Trophoblast cell (in vitro differentiated cells and primary cell): ENCODE measurements around the gene PAPPA.

Experiments
- DNase-seq, 2 donors: peaks; one replicate each; pipeline ENCODE4 v3.0.0-alpha.2; 2016
- H2AFZ ChIP-seq: 2 replicates; pipeline ENCODE4 v1.6.1; 2013; ENCODE audit warnings: low read length, moderate library complexity, mild to moderate bottlenecking; ENCODE audit not compliant: insufficient read depth, poor library complexity
- H2AK5ac ChIP-seq: 2 replicates; pipeline ENCODE4 v1.6.1; 2013; ENCODE audit warnings: mild to moderate bottlenecking, low read length
- H2BK120ac ChIP-seq: 2 replicates; pipeline ENCODE4 v1.6.1; 2013; ENCODE audit warnings: low read length, mild to moderate bottlenecking, moderate library complexity; ENCODE audit not compliant: insufficient read depth, poor library complexity
- H2BK12ac ChIP-seq: 2 replicates; pipeline ENCODE4 v1.6.1; 2013; ENCODE audit warnings: mild to moderate bottlenecking, low read length, moderate library complexity
- H2BK5ac ChIP-seq: 2 replicates; pipeline ENCODE4 v1.6.1; 2013; ENCODE audit warnings: low read length, low read depth, moderate library complexity, mild to moderate bottlenecking; ENCODE audit not compliant: poor library complexity
- H3K14ac ChIP-seq: 2 replicates; pipeline ENCODE4 v1.6.1; 2013; ENCODE audit warnings: mild to moderate bottlenecking, low read length
- H3K18ac ChIP-seq: 2 replicates; pipeline ENCODE4 v1.6.1; 2013; ENCODE audit warnings: mild to moderate bottlenecking, low read length
- H3K23ac ChIP-seq: 2 replicates; pipeline ENCODE4 v1.6.1; 2013; ENCODE audit warnings: low read length
- H3K27ac ChIP-seq: 2 replicates; pipeline ENCODE4 v1.5.1; 2013; ENCODE audit warnings: low read depth, mild to moderate bottlenecking, inconsistent platforms, low read length, moderate library complexity
- H3K27me3 ChIP-seq: 2 replicates; pipeline ENCODE4 v1.6.1; 2013; ENCODE audit warnings: inconsistent platforms, mild to moderate bottlenecking, low read length, moderate library complexity; ENCODE audit not compliant: insufficient read depth
- H3K36me3 ChIP-seq, 2 experiments: 1 replicate in 1 of 2; 2 replicates in 1 of 2; pipeline ENCODE4 v1.6.1; 2013; ENCODE audit warnings: low read length in 2 of 2, mild to moderate bottlenecking in 2 of 2, moderate library complexity in 1 of 2; ENCODE audit not compliant: insufficient read depth in 2 of 2, control insufficient read depth in 1 of 2
- H3K4ac ChIP-seq: 2 replicates; pipeline ENCODE4 v1.6.1; 2013; ENCODE audit warnings: low read depth, mild to moderate bottlenecking, low read length, moderate library complexity
- H3K4me1 ChIP-seq, 2 experiments: 1 replicate in 1 of 2; 2 replicates in 1 of 2; pipeline ENCODE4 v1.6.1; 2013; ENCODE audit warnings: low read length in 2 of 2, mild to moderate bottlenecking in 2 of 2, moderate library complexity in 1 of 2; ENCODE audit not compliant: insufficient read depth in 2 of 2, control insufficient read depth in 1 of 2
- H3K4me2 ChIP-seq: 2 replicates; pipeline ENCODE4 v1.6.1; 2013; ENCODE audit warnings: inconsistent platforms, mild to moderate bottlenecking, low read length, moderate library complexity
- H3K4me3 ChIP-seq: 2 replicates; pipeline ENCODE4 v1.5.1; 2013; ENCODE audit warnings: mild to moderate bottlenecking, low read depth, low read length, inconsistent platforms
- H3K79me1 ChIP-seq: one replicate; pipeline ENCODE4 v1.6.1; 2013; ENCODE audit warnings: low read length
- H3K79me2 ChIP-seq: 2 replicates; pipeline ENCODE4 v1.6.1; 2013; ENCODE audit warnings: low read length, mild to moderate bottlenecking; ENCODE audit not compliant: control insufficient read depth, insufficient read depth, poor library complexity
- H3K9ac ChIP-seq: 2 replicates; pipeline ENCODE4 v1.6.1; 2013; ENCODE audit warnings: mild to moderate bottlenecking, low read length
- H3K9me3 ChIP-seq: 2 replicates; pipeline ENCODE4 v1.6.1; 2013; ENCODE audit warnings: low read depth, mild to moderate bottlenecking, control low read depth, inconsistent platforms, low read length; ENCODE audit not compliant: insufficient read depth
- H4K12ac ChIP-seq: 2 replicates; pipeline ENCODE4 v1.6.1; 2013; ENCODE audit warnings: low read depth, mild to moderate bottlenecking, low read length, moderate library complexity
- H4K8ac ChIP-seq: 2 replicates; pipeline ENCODE4 v1.6.1; 2013; ENCODE audit warnings: low read depth, mild to moderate bottlenecking, low read length, moderate library complexity
- H4K91ac ChIP-seq: one replicate; pipeline ENCODE4 v1.6.1; 2013; ENCODE audit warnings: low read depth, mild to moderate bottlenecking, low read length, moderate library complexity
- WGBS: extraction: QIAGEN DNeasy Blood & Tissue Kit; methylation state at CpG from one replicate; pipeline ENCODE4 v1.1.7; 2013; ENCODE audit warnings: missing lambda C conversion rate; ENCODE audit not compliant: insufficient read length, insufficient coverage; ENCODE audit errors: extremely low coverage; 5-methylcytosine and 5-hydroxymethylcytosine counted together

The PAPPA gene

GRCh38 chr9:116372081-116372673, 218.6 kb downstream of the PAPPA start:
- peaks cover 3% of the 10 kb centered on the region for H3K9me3 ChIP-seq
- no peak overlapping the region for H3K4me2 ChIP-seq
- no peak overlapping the region for H3K4me3 ChIP-seq
- H2BK120ac ChIP-seq: no peak overlapping the region
- no peak overlapping the region for H3K23ac ChIP-seq
- no peak overlapping the region for H3K4ac ChIP-seq
- no peak for DNase-seq
- no peak overlapping the region for H4K12ac ChIP-seq
- H3K18ac ChIP-seq: no peak overlapping the region
- no peaks in the 10 kb centered on the region for H3K79me1 ChIP-seq
- no peak overlapping the region for H2AK5ac ChIP-seq
- no peaks in the 10 kb centered on the region for H3K79me2 ChIP-seq
- no peak overlapping the region for H3K27ac ChIP-seq
- H4K91ac ChIP-seq: no peak overlapping the region
- H2AFZ ChIP-seq: no peak overlapping the region
- H3K36me3 ChIP-seq: peaks cover 0 to 6% of the 10 kb centered on the region in 2 experiments
- no peak overlapping the region for H2BK5ac ChIP-seq
- no peak overlapping the region for H3K9ac ChIP-seq
- H4K8ac ChIP-seq: no peak overlapping the region
- H2BK12ac ChIP-seq: no peak overlapping the region
- no peaks in the 10 kb centered on the region for H3K27me3 ChIP-seq
- H3K14ac ChIP-seq: no peak overlapping the region
- peaks cover 6 to 7% of the 10 kb centered on the region in 2 experiments for H3K4me1 ChIP-seq

- H3K4me1 ChIP-seq: peaks cover 9% of the 10 kb centered on the region in 2 experiments
- no peak overlapping the region for H2BK12ac ChIP-seq
- H3K23ac ChIP-seq: no peak overlapping the region
- no peak overlapping the region for H4K8ac ChIP-seq
- no peak overlapping the region for H2AK5ac ChIP-seq
- no peak overlapping the region for H4K12ac ChIP-seq
- no CpG with 5 or more reads among the region's 4 CpGs for WGBS
- H3K79me2 ChIP-seq: no peaks in the 10 kb centered on the region
- no peak overlapping the region for H3K4me3 ChIP-seq
- no peak overlapping the region for H2AFZ ChIP-seq
- H3K18ac ChIP-seq: no peak overlapping the region
- H3K27me3 ChIP-seq: no peaks in the 10 kb centered on the region
- peaks cover 0 to 2% of the 10 kb centered on the region in 2 experiments for H3K36me3 ChIP-seq
- H3K27ac ChIP-seq: no peak overlapping the region
- H3K9ac ChIP-seq: no peak overlapping the region
- H3K4ac ChIP-seq: no peak overlapping the region
- H3K4me2 ChIP-seq: no peak overlapping the region
- H3K79me1 ChIP-seq: no peaks in the 10 kb centered on the region
- peak; percentile 50 to 80 for DNase-seq
- H3K9me3 ChIP-seq: no peaks in the 10 kb centered on the region
- no peak overlapping the region for H4K91ac ChIP-seq
- no peak overlapping the region for H2BK120ac ChIP-seq
- no peak overlapping the region for H2BK5ac ChIP-seq
- no peak overlapping the region for H3K14ac ChIP-seq
Observed at GRCh38 chr9:116372786-116373185, 219.2 kb downstream of the PAPPA start.

GRCh38 chr9:116377179-116377798, 223.7 kb downstream of the PAPPA start:
- H3K27me3 ChIP-seq: no peaks in the 10 kb centered on the region
- H2AFZ ChIP-seq: no peak overlapping the region
- H2BK5ac ChIP-seq: no peak overlapping the region
- H3K9ac ChIP-seq: no peak overlapping the region
- WGBS: no CpG with 5 or more reads among the region's 8 CpGs
- no peak overlapping the region for H4K12ac ChIP-seq
- H3K4me3 ChIP-seq: no peak overlapping the region
- no peak overlapping the region for H3K4me2 ChIP-seq
- no peak overlapping the region for H3K14ac ChIP-seq
- no peak overlapping the region for H3K23ac ChIP-seq
- H3K27ac ChIP-seq: no peak overlapping the region
- H4K91ac ChIP-seq: no peak overlapping the region
- H2BK12ac ChIP-seq: no peak overlapping the region
- H2BK120ac ChIP-seq: no peak overlapping the region
- H3K79me2 ChIP-seq: no peaks in the 10 kb centered on the region
- no peak overlapping the region for H3K18ac ChIP-seq
- no peaks in the 10 kb centered on the region for H3K79me1 ChIP-seq
- peaks cover 0 to 2% of the 10 kb centered on the region in 2 experiments for H3K36me3 ChIP-seq
- no peak overlapping the region for H2AK5ac ChIP-seq
- H3K4me1 ChIP-seq: peaks cover 4 to 7% of the 10 kb centered on the region in 2 experiments
- peak in 1 of 2 donors; percentile 52 for DNase-seq
- H3K4ac ChIP-seq: no peak overlapping the region
- no peak overlapping the region for H4K8ac ChIP-seq
- no peaks in the 10 kb centered on the region for H3K9me3 ChIP-seq

- Histone ChIP-seq H4K8ac (no peak overlapping the region), H3K27ac (no peak overlapping the region), H3K23ac (no peak overlapping the region), H3K4me3 (no peak overlapping the region), H3K9me3 (no peaks in the 10 kb centered on the region), H3K4me1 (peaks cover 4 to 7% of the 10 kb centered on the region in 2 experiments), H3K79me1 (no peaks in the 10 kb centered on the region), H3K4me2 (no peak overlapping the region), H4K91ac (no peak overlapping the region), H2BK120ac (no peak overlapping the region), H3K4ac (no peak overlapping the region), H4K12ac (no peak overlapping the region), H2BK5ac (no peak overlapping the region), H3K79me2 (no peaks in the 10 kb centered on the region), H3K14ac (no peak overlapping the region), H2AFZ (no peak overlapping the region), H2BK12ac (no peak overlapping the region), H3K9ac (no peak overlapping the region), H2AK5ac (no peak overlapping the region), H3K18ac (no peak overlapping the region), H3K27me3 (no peaks in the 10 kb centered on the region), H3K36me3 (peaks cover 0 to 2% of the 10 kb centered on the region in 2 experiments)
- no CpG with 5 or more reads among the region's 2 CpGs for WGBS
- no peak for DNase-seq
Observed at GRCh38 chr9:116378873-116379272, 225.3 kb downstream of the PAPPA start.
